Activated naive CD4-positive, alpha-beta T cell treated with anti-CD3 and anti-CD28 coated beads, Interleukin-2, amount 10 ng/mL, durations not matched to agents 7 days and 5 days (primary cell): ENCODE data around the gene MAN2A1.
"Not testable (repeated sequence)": the region's sequence is repeated elsewhere in the genome, so short reads cannot be mapped to it uniquely, and the experiment has no call there.

ENCODE experiments used
- CTCF ChIA-PET: fragments of 350-600 bp; sonication (Branson Sonifier 250); formaldehyde crosslinking; loops from one replicate; lab custom pipeline; 2021; ENCODE audit warnings: antibody characterized with exemption; lab: Charles Lee
- DNase-seq: peaks from one replicate; pipeline ENCODE4 v3.0.0-alpha.2; 2020
- H3K27ac Mint-ChIP-seq: one replicate; pipeline ENCODE4 v1.8.0; 2021; ENCODE audit warnings: mild to moderate bottlenecking, moderate library complexity, mixed read lengths
- H3K27me3 Mint-ChIP-seq: one replicate; pipeline ENCODE4 v1.8.0; 2021; ENCODE audit warnings: mild to moderate bottlenecking, mixed read lengths
- H3K36me3 Mint-ChIP-seq: one replicate; pipeline ENCODE4 v1.8.0; 2021; ENCODE audit warnings: mixed read lengths
- H3K4me1 Mint-ChIP-seq: one replicate; pipeline ENCODE4 v1.8.0; 2021; ENCODE audit warnings: mixed read lengths
- H3K4me3 Mint-ChIP-seq: one replicate; pipeline ENCODE4 v1.8.0; 2021; ENCODE audit warnings: mild to moderate bottlenecking, moderate library complexity, mixed read lengths
- H3K9me3 Mint-ChIP-seq: one replicate; pipeline ENCODE4 v1.8.0; 2021; ENCODE audit warnings: mixed read lengths

Gene MAN2A1

DNA sequence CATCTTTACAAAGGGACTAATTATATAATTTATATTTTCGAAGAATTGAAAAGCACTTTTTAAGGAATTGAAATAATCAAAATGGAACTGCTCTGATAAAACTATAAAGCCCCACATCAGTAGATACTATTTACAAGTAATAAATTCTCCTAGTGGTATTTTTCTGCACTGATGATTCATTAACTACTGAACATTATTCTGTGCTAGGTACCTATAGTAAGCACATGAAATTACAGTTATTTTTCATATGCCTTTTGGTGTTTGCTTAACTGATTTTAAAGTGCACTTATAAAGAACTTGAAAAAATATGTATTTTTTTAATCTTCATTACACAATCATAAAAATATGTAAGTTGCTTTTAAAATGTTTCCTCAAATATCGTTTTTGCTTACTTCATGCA is 123.0 kb downstream of the MAN2A1 start:
- CTCF ChIA-PET, result no interaction called here
- DNase-seq, result no peak
- H3K27me3 Mint-ChIP-seq, result no peaks in the 10 kb centered on the region
- H3K36me3 Mint-ChIP-seq, result peaks cover 45% of the 10 kb centered on the region
- H3K27ac Mint-ChIP-seq, result no peak overlapping the region
- no peaks in the 10 kb centered on the region for H3K9me3 Mint-ChIP-seq
- no peaks in the 10 kb centered on the region for H3K4me1 Mint-ChIP-seq
- H3K4me3 Mint-ChIP-seq, result no peak overlapping the region

DNA sequence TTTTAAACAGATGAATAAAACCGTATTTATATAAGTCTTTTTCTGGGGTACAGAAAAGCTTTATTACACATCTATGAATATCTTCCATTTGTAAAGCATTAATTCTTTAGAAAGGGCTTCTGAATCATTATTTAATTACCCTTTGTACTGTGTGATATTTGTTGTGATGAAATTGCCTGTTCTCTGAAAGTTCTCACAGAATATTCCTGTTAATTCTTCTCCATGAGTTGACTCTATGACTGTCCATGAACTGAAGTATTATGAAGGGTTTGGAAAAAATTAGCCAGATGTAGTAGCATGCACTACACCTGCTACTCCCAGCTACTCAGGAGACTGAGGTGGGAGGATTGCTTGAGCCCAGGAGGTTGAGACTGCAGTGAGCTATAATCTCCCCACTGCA is 127.0 kb downstream of the MAN2A1 start:
- CTCF ChIA-PET, result no interaction called here
- no peaks in the 10 kb centered on the region for H3K9me3 Mint-ChIP-seq
- peaks cover 36% of the 10 kb centered on the region for H3K36me3 Mint-ChIP-seq
- no peak overlapping the region for H3K27ac Mint-ChIP-seq
- no peak overlapping the region for H3K4me3 Mint-ChIP-seq
- DNase-seq, result no peak
- H3K27me3 Mint-ChIP-seq, result no peaks in the 10 kb centered on the region
- H3K4me1 Mint-ChIP-seq, result no peaks in the 10 kb centered on the region

GRCh38 chr5:109819878-109820277 is 130.2 kb downstream of the MAN2A1 start:
- Mint-ChIP-seq H3K27me3 (no peaks in the 10 kb centered on the region), H3K4me1 (no peaks in the 10 kb centered on the region), H3K4me3 (no peak overlapping the region), H3K36me3 (peaks cover 41% of the 10 kb centered on the region), H3K9me3 (no peaks in the 10 kb centered on the region), H3K27ac (no peak overlapping the region)
- CTCF ChIA-PET, result no interaction called here
- DNase-seq, result no peak

GRCh38 chr5:109823597-109823996 is 133.9 kb downstream of the MAN2A1 start:
- no peak for DNase-seq

GRCh38 chr5:109825450-109825849 is 135.7 kb downstream of the MAN2A1 start:
- Mint-ChIP-seq H3K4me1 (no peaks in the 10 kb centered on the region), H3K27ac (no peak overlapping the region), H3K9me3 (no peaks in the 10 kb centered on the region), H3K4me3 (no peak overlapping the region), H3K36me3 (peaks cover 68% of the 10 kb centered on the region), H3K27me3 (no peaks in the 10 kb centered on the region)
- CTCF ChIA-PET, result no interaction called here
- DNase-seq, result no peak

More at GRCh38 chr5:109823597-109823996, 133.9 kb downstream of the MAN2A1 start:
- CTCF ChIA-PET, result no interaction called here
- Mint-ChIP-seq H3K27ac (no peak overlapping the region), H3K27me3 (no peaks in the 10 kb centered on the region), H3K9me3 (no peaks in the 10 kb centered on the region), H3K4me3 (no peak overlapping the region), H3K4me1 (no peaks in the 10 kb centered on the region), H3K36me3 (peaks cover 62% of the 10 kb centered on the region)

DNA sequence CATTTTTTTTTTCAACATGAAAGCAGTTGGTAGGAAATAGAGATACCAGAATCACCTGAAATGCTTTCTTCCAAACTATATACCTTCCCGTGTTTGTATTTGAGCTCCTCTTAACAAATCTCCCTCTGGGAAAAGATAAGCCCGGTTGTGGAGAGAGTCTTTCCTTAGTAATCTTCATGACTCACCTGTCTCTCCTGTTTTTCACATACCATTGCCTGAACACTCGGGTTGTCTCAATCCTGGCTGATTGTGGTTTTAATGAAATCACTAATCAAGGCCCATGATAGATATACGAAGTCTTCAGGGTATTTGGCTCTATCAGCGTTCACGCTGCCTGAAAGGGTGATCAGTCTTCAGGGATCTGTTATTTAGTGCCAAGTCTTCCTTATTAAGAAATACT is 136.7 kb downstream of the MAN2A1 start:
- H3K27ac Mint-ChIP-seq, result no peak overlapping the region

GRCh38 chr5:109829331-109829730 is 139.6 kb downstream of the MAN2A1 start:
- peaks cover 1% of the 10 kb centered on the region for H3K9me3 Mint-ChIP-seq
- no peaks in the 10 kb centered on the region for H3K27me3 Mint-ChIP-seq
- CTCF ChIA-PET, result no interaction called here
- peaks cover 3% of the 10 kb centered on the region for H3K4me1 Mint-ChIP-seq
- H3K4me3 Mint-ChIP-seq, result no peak overlapping the region
- H3K27ac Mint-ChIP-seq, result no peak overlapping the region
- H3K36me3 Mint-ChIP-seq, result peaks cover 72% of the 10 kb centered on the region
- DNase-seq, result no peak

More for the DNA sequence above, 136.7 kb downstream of the MAN2A1 start:
- DNase-seq, result no peak
- CTCF ChIA-PET, result no interaction called here
- Mint-ChIP-seq H3K36me3 (peaks cover 71% of the 10 kb centered on the region), H3K4me1 (no peaks in the 10 kb centered on the region), H3K4me3 (no peak overlapping the region), H3K9me3 (peaks cover 1% of the 10 kb centered on the region), H3K27me3 (no peaks in the 10 kb centered on the region)

DNA sequence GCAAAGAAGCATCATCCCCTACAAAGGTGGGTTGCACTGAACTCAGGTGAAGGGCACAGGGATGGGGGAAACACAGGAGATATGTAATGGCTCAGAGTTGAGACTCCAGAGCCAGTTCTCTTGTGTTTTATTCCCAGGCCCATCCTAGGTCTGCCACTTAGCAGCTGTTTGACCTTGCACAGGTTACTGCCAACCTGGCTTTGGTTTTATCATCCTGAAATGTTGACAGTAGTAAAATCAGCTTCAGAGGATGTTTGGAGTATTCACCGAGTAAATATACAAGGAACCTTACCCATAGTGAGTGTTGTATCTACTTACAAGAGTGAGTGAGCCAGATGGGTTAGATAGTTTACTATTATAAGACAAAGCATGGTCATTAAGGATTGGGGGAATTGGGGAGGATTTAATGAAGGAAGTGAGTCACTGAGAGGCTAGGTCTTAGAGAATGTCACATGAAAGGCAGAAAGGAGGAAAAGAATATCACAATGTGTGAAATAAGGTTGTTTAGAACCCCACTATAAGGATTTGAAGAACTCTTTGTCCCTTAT is 141.3 kb downstream of the MAN2A1 start:
- H3K4me3 Mint-ChIP-seq, result no peak overlapping the region
- peaks cover 1% of the 10 kb centered on the region for H3K9me3 Mint-ChIP-seq
- CTCF ChIA-PET, result interaction anchor here (0.7 kb wide), 1 partner anchor 140 kb away, joined by 3 read pairs; no protein-coding TSS in a partner anchor
- DNase-seq, result no peak
- H3K36me3 Mint-ChIP-seq, result peaks cover 67% of the 10 kb centered on the region
- H3K27me3 Mint-ChIP-seq, result no peaks in the 10 kb centered on the region
- H3K4me1 Mint-ChIP-seq, result peaks cover 3% of the 10 kb centered on the region
- no peak overlapping the region for H3K27ac Mint-ChIP-seq

- H3K9me3 Mint-ChIP-seq, H3K27me3 Mint-ChIP-seq, H3K4me1 Mint-ChIP-seq, H3K27ac Mint-ChIP-seq, DNase-seq, CTCF ChIA-PET, H3K4me3 Mint-ChIP-seq: not testable (repeated sequence)
- H3K36me3 Mint-ChIP-seq, result peaks cover 64% of the 10 kb centered on the region
Measured at GRCh38 chr5:109832207-109833188, 142.8 kb downstream of the MAN2A1 start.

DNA sequence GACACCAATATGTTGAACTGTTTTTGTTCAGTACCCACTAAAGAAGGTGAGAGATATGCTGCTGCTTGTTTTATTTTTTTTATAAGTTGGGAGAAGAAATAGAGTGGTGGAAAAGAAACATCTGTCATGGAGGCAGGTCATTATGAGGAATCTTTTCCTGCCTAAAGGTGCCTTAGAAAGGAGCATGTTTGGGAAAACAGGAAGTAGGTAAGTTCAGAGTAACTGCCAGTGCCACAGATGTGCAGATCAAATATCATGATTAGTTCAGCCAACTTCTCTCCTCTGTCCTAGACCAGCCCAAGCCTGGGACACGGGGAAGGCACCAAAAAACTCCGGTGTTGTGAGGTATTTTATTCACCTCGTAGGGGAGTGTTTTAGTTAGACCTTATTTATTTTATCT is 144.2 kb downstream of the MAN2A1 start:
- Mint-ChIP-seq H3K27ac (no peak overlapping the region), H3K4me3 (no peak overlapping the region), H3K4me1 (peaks cover 3% of the 10 kb centered on the region), H3K27me3 (no peaks in the 10 kb centered on the region), H3K9me3 (peaks cover 1% of the 10 kb centered on the region), H3K36me3 (peaks cover 53% of the 10 kb centered on the region)
- no peak for DNase-seq
- CTCF ChIA-PET, result no interaction called here

DNA sequence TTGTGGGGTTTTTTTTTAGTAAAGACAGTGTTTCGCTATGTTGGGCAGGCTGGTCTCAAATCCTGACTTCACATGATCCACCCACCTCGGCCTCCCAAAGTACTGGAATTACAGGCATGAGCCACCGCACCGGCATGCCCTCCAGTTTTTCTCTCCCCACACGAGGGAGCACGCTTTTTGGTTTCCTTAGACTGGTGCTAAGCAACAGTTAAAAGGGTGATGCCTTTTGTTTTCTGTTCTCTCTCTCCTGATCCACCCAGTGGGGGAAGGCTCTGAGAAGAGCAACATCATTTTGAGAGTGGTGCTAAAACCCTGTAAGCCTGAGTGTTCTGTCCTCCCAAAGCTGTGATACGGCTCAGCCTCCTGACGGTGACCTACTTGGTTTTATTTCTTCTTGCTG is 146.6 kb downstream of the MAN2A1 start:
- no peaks in the 10 kb centered on the region for H3K9me3 Mint-ChIP-seq
- peaks cover 3% of the 10 kb centered on the region for H3K4me1 Mint-ChIP-seq
- no peak overlapping the region for H3K27ac Mint-ChIP-seq
- H3K4me3 Mint-ChIP-seq, result no peak overlapping the region
- no peaks in the 10 kb centered on the region for H3K27me3 Mint-ChIP-seq
- CTCF ChIA-PET, result no interaction called here
- H3K36me3 Mint-ChIP-seq, result peaks cover 53% of the 10 kb centered on the region
- DNase-seq, result no peak

- Mint-ChIP-seq H3K9me3 (no peaks in the 10 kb centered on the region), H3K36me3 (peaks cover 55% of the 10 kb centered on the region), H3K4me3 (no peak overlapping the region), H3K27ac (no peak overlapping the region), H3K4me1 (no peaks in the 10 kb centered on the region), H3K27me3 (no peaks in the 10 kb centered on the region)
- DNase-seq, result no peak
- CTCF ChIA-PET, result no interaction called here
Measured at GRCh38 chr5:109837231-109837861, 147.6 kb downstream of the MAN2A1 start.

DNA sequence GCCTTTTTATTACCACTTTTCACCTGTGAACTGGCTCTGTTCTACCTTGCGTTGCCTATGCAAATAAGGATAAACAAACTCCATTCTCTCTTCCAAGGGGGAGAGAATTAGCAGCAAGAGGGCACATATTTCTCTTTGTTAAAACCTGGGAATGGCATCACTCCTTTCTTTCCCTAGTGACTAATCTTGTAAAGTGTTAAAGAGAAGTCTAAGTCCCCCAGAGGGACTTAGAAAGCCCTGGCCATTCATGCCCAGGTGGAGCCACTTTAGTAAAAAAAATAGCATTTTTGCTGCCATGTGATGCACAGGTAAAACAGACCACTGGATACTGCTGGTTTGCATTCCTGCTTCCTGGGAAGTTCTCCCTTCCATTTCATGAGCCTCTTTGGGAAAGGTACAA is 148.4 kb downstream of the MAN2A1 start:
- Mint-ChIP-seq H3K27me3 (no peaks in the 10 kb centered on the region), H3K4me3 (no peak overlapping the region), H3K36me3 (peaks cover 56% of the 10 kb centered on the region), H3K9me3 (no peaks in the 10 kb centered on the region), H3K27ac (no peak overlapping the region), H3K4me1 (no peaks in the 10 kb centered on the region)
- no peak for DNase-seq
- CTCF ChIA-PET, result no interaction called here

- H3K36me3 Mint-ChIP-seq, result peaks cover 79% of the 10 kb centered on the region
- H3K4me3 Mint-ChIP-seq, result no peak overlapping the region
- no peaks in the 10 kb centered on the region for H3K27me3 Mint-ChIP-seq
- H3K4me1 Mint-ChIP-seq, result peaks cover 14% of the 10 kb centered on the region
- CTCF ChIA-PET, result interaction anchor here (0.6 kb wide), 2 partner anchors 220 to 1732 kb away, joined by 5 read pairs; no protein-coding TSS in a partner anchor
- no peak for DNase-seq
- H3K9me3 Mint-ChIP-seq, result peaks cover 4% of the 10 kb centered on the region
- no peak overlapping the region for H3K27ac Mint-ChIP-seq
Measured at GRCh38 chr5:109844148-109844547, 154.4 kb downstream of the MAN2A1 start.
